GM12878 (cell line): ENCODE results near the gene PRM2. TPM values are rescaled to one million over a fixed set of nuclear protein-coding genes. Genes with fewer than 3 reads are reported as not detected.

Experiments
- BCL11A ChIP-seq: IDR thresholded peaks from 2 replicates; pipeline ENCODE4 v1.6.1; 2011; ENCODE audit warnings: low read depth, low read length
- BHLHE40 ChIP-seq, 2 experiments: fragments of 450-650 bp in 1 of 2; IDR thresholded peaks; 2 replicates each; pipeline ENCODE4 v1.6.1; 2011 to 2017; ENCODE audit warnings: low read depth in 2 of 2, borderline replicate concordance in 1 of 2, improper control_type of control experiment in 1 of 2, low read length in 1 of 2, mild to moderate bottlenecking in 1 of 2
- CEBPB ChIP-seq, 2 experiments: fragments of 150-350 bp in 1 of 2; IDR thresholded peaks; 2 replicates each; pipeline ENCODE4 v1.6.1; 2012 to 2014; ENCODE audit warnings: low read depth in 2 of 2, low read length in 2 of 2, borderline replicate concordance in 1 of 2, inconsistent platforms in 1 of 2
- EZH2 ChIP-seq: IDR thresholded peaks from 2 replicates; pipeline ENCODE4 v1.6.1; 2012; ENCODE audit warnings: low read depth, mild to moderate bottlenecking, control low read depth, inconsistent platforms, low read length, borderline replicate concordance; ENCODE audit not compliant: control insufficient read depth
- IRF4 ChIP-seq: IDR thresholded peaks from 2 replicates; pipeline ENCODE4 v1.6.1; 2011; ENCODE audit warnings: low read depth, low read length
- MTA3 ChIP-seq: IDR thresholded peaks from 2 replicates; pipeline ENCODE4 v1.6.1; 2012; ENCODE audit warnings: low read length, inconsistent platforms, borderline replicate concordance
- NR2F1 ChIP-seq: fragments of 450-650 bp; conservative IDR thresholded peaks from 2 replicates; pipeline ENCODE4 v1.6.1; 2017; ENCODE audit warnings: mild to moderate bottlenecking
- NRF1 ChIP-seq: conservative IDR thresholded peaks from 2 replicates; pipeline ENCODE4 v1.6.1; 2011; ENCODE audit warnings: mild to moderate bottlenecking, low read depth, low read length, improper control_type of control experiment
- TCF12 ChIP-seq: IDR thresholded peaks from 2 replicates; pipeline ENCODE4 v1.6.1; 2011; ENCODE audit warnings: low read depth, mild to moderate bottlenecking, low read length
- polyA plus RNA-seq, 11 experiments: library from polyadenylated mRNA; depleted of rRNA in 4 of 11; unstranded in 6 of 11; stranded (reverse) in 5 of 11; fragments of >200 nt; fragmentation: Nextera tagmentation in 4 of 11; fragmentation: Illumina TruSeq in 1 of 11; extraction: Ambion mirVana in 4 of 11; extraction: Trizol in 1 of 11; gene quantifications; 1 replicate in 1 of 11; 2 replicates in 10 of 11; pipeline versions ENCODE4 v1.2.1 to v1.2.3, GENCODE V29; 2011 to 2016; ENCODE audit warnings: inconsistent platforms in 2 of 11, missing spikeins in 2 of 11, low read depth in 1 of 11
- total RNA-seq, 4 experiments: library from RNA; depleted of rRNA in 3 of 4; stranded (reverse); fragments of >200 nt in 3 of 4; fragmentation: Illumina TruSeq in 1 of 4; extraction: Trizol in 1 of 4; gene quantifications; 2 replicates each; pipeline versions ENCODE4 v1.2.1 to v1.2.3, GENCODE V29; 2013 to 2021
- TF ChIP-seq, protein P1 (sequence below): fragments of 450-650 bp; formaldehyde crosslinking; IDR thresholded peaks from 2 replicates; pipeline ENCODE4 v1.5.0; 2022; ENCODE audit warnings: mild to moderate bottlenecking, missing genetic modification characterization
- TF ChIP-seq, protein P2 (sequence below): fragments of 450-650 bp; conservative IDR thresholded peaks from 2 replicates; pipeline ENCODE4 v1.6.1; 2017; ENCODE audit warnings: mild to moderate bottlenecking, moderate library complexity
- TF ChIP-seq, protein P3 (sequence below): IDR thresholded peaks from 2 replicates; pipeline ENCODE4 v1.6.1; 2011; ENCODE audit warnings: borderline replicate concordance, low read depth, mild to moderate bottlenecking, moderate library complexity, mixed read lengths, low read length; ENCODE audit not compliant: insufficient read depth; ENCODE audit errors: extremely low read length
- TF ChIP-seq, protein P4 (sequence below): fragments of 450-650 bp; IDR thresholded peaks from 2 replicates; pipeline ENCODE4 v1.6.1; 2014; ENCODE audit warnings: mild to moderate bottlenecking
- TF ChIP-seq, protein P5 (sequence below): IDR thresholded peaks from 2 replicates; pipeline ENCODE4 v1.6.1; 2012; ENCODE audit warnings: low read length, inconsistent platforms

The PRM2 gene
- total and polyA plus RNA-seq, 10 of the 15 experiments (the other 5 are each of a cell fraction or from before 2014, with no cell fraction given), result not detected

DNA sequence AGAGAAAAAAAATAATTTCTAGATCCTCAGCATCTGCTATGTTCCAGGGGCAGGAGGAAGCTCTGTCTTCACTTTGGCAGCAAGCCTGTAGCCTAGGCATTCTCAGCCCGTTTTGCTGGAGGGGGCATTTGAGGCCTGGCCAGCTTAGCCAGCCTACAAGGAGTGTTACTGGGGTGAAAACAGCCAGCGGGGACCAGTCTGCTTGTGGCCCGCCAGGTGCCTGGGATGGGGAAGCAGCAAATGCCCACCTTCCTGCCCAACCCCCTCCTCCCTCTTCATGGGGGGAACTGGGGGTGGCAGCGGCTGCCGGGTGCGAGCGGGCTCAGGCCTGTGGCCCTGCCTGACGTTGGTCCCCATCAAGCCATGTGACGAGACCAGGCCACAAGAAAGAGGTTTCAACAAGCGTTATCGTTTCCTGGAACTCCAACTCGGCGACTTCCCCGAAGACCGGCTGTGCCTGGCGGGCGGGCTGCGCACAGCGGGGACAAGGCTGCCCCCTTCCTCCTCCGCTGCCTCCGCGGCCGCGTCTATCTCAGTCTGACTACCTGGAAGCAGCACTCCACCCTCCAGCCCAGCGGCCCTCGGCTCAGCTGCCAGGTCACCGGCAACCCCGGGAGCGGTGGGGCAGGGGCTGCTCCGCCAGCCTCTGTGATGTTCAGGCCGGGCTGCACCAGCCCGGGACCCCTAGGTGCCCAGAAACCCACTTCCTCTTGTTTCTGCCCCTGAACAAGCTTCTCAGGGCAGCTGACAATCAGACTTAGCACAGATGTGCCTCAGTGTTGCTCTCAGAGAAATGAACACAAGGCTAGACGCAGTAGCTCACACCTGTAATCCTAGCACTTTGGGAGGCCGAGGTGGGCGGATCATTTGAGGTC is 43.2 kb downstream of the PRM2 start (continued):
- TF ChIP-seq, protein P1, sequence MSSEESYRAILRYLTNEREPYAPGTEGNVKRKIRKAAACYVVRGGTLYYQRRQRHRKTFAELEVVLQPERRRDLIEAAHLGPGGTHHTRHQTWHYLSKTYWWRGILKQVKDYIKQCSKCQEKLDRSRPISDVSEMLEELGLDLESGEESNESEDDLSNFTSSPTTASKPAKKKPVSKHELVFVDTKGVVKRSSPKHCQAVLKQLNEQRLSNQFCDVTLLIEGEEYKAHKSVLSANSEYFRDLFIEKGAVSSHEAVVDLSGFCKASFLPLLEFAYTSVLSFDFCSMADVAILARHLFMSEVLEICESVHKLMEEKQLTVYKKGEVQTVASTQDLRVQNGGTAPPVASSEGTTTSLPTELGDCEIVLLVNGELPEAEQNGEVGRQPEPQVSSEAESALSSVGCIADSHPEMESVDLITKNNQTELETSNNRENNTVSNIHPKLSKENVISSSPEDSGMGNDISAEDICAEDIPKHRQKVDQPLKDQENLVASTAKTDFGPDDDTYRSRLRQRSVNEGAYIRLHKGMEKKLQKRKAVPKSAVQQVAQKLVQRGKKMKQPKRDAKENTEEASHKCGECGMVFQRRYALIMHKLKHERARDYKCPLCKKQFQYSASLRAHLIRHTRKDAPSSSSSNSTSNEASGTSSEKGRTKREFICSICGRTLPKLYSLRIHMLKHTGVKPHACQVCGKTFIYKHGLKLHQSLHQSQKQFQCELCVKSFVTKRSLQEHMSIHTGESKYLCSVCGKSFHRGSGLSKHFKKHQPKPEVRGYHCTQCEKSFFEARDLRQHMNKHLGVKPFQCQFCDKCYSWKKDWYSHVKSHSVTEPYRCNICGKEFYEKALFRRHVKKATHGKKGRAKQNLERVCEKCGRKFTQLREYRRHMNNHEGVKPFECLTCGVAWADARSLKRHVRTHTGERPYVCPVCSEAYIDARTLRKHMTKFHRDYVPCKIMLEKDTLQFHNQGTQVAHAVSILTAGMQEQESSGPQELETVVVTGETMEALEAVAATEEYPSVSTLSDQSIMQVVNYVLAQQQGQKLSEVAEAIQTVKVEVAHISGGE (CRISPR knock-in tag), result no peak
- TF ChIP-seq EZH2, result no peak
- TF ChIP-seq CEBPB (IDR thresholded peaks at IDR 0.05; ENCODE audit: borderline replicate concordance in 1 of 2, low read depth in 2 of 2, low read length in 2 of 2), result no peak
- no peak; the same call in 1 of the 2 replicates for TF ChIP-seq MTA3
- peak in 1 of 2 experiments; percentile 67; a peak in 2 of 4 replicates for TF ChIP-seq BHLHE40 (IDR thresholded peaks at IDR 0.05; ENCODE audit: borderline replicate concordance in 1 of 2, low read depth in 2 of 2, low read length in 1 of 2)
- TF ChIP-seq IRF4, result no peak
- peak; percentile 50; the same call in 1 of the 2 replicates for TF ChIP-seq NR2F1
- TF ChIP-seq, protein P2, sequence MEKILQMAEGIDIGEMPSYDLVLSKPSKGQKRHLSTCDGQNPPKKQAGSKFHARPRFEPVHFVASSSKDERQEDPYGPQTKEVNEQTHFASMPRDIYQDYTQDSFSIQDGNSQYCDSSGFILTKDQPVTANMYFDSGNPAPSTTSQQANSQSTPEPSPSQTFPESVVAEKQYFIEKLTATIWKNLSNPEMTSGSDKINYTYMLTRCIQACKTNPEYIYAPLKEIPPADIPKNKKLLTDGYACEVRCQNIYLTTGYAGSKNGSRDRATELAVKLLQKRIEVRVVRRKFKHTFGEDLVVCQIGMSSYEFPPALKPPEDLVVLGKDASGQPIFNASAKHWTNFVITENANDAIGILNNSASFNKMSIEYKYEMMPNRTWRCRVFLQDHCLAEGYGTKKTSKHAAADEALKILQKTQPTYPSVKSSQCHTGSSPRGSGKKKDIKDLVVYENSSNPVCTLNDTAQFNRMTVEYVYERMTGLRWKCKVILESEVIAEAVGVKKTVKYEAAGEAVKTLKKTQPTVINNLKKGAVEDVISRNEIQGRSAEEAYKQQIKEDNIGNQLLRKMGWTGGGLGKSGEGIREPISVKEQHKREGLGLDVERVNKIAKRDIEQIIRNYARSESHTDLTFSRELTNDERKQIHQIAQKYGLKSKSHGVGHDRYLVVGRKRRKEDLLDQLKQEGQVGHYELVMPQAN, result peak; percentile 41; the same call in 1 of the 2 replicates
- TF ChIP-seq, protein P3, sequence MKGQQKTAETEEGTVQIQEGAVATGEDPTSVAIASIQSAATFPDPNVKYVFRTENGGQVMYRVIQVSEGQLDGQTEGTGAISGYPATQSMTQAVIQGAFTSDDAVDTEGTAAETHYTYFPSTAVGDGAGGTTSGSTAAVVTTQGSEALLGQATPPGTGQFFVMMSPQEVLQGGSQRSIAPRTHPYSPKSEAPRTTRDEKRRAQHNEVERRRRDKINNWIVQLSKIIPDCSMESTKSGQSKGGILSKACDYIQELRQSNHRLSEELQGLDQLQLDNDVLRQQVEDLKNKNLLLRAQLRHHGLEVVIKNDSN, result no peak
- TF ChIP-seq, protein P4, sequence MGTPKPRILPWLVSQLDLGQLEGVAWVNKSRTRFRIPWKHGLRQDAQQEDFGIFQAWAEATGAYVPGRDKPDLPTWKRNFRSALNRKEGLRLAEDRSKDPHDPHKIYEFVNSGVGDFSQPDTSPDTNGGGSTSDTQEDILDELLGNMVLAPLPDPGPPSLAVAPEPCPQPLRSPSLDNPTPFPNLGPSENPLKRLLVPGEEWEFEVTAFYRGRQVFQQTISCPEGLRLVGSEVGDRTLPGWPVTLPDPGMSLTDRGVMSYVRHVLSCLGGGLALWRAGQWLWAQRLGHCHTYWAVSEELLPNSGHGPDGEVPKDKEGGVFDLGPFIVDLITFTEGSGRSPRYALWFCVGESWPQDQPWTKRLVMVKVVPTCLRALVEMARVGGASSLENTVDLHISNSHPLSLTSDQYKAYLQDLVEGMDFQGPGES, result no peak
- TF ChIP-seq NRF1, result no peak
- TF ChIP-seq, protein P5, sequence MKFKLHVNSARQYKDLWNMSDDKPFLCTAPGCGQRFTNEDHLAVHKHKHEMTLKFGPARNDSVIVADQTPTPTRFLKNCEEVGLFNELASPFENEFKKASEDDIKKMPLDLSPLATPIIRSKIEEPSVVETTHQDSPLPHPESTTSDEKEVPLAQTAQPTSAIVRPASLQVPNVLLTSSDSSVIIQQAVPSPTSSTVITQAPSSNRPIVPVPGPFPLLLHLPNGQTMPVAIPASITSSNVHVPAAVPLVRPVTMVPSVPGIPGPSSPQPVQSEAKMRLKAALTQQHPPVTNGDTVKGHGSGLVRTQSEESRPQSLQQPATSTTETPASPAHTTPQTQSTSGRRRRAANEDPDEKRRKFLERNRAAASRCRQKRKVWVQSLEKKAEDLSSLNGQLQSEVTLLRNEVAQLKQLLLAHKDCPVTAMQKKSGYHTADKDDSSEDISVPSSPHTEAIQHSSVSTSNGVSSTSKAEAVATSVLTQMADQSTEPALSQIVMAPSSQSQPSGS, result no peak
- TF ChIP-seq TCF12, result 0 out of 2 replicates have a peak, but pooled peaks have one; percentile 3
- TF ChIP-seq BCL11A, result no peak
